Calu3 (cell line): ENCODE measurements around the gene GRK6. TPM values are rescaled to one million over a fixed set of nuclear protein-coding genes. Genes with fewer than 3 reads are reported as not detected.

ENCODE experiments used
- BruUV-seq: library from RNA; stranded (reverse); fragments of 400-500 nt; replicated peaks from 2 replicates; lab custom pipeline; 2021; lab: Mats Ljungman, UMichigan
- CTCF ChIA-PET: fragments of 300-600 bp; sonication (Branson Sonifier 250); formaldehyde crosslinking; loops from one replicate; lab custom pipeline; 2022; ENCODE audit warnings: antibody characterized with exemption; lab: Charles Lee
- DNase-seq: peaks from one replicate; pipeline ENCODE4 v3.0.0; 2022
- H3K27ac Mint-ChIP-seq: one replicate; pipeline ENCODE4 v1.8.0; 2022; ENCODE audit warnings: mixed read lengths; ENCODE audit not compliant: unreplicated experiment
- H3K27me3 Mint-ChIP-seq: one replicate; pipeline ENCODE4 v1.8.0; 2022; ENCODE audit warnings: mixed read lengths; ENCODE audit not compliant: unreplicated experiment
- H3K36me3 Mint-ChIP-seq: one replicate; pipeline ENCODE4 v1.8.0; 2022; ENCODE audit warnings: mild to moderate bottlenecking, moderate library complexity, mixed read lengths; ENCODE audit not compliant: insufficient read depth, unreplicated experiment
- H3K4me1 Mint-ChIP-seq: one replicate; pipeline ENCODE4 v1.8.0; 2022; ENCODE audit warnings: mild to moderate bottlenecking, low read depth, mixed read lengths; ENCODE audit not compliant: unreplicated experiment
- H3K4me3 Mint-ChIP-seq: one replicate; pipeline ENCODE4 v1.8.0; 2022; ENCODE audit warnings: mild to moderate bottlenecking, low read depth, moderate library complexity, mixed read lengths; ENCODE audit not compliant: unreplicated experiment
- H3K9me3 Mint-ChIP-seq: one replicate; pipeline ENCODE4 v1.8.0; 2022; ENCODE audit warnings: low read depth, mixed read lengths; ENCODE audit not compliant: unreplicated experiment
- intact Hi-C: fragments of 100-400 bp; cut with micrococcal nuclease; formaldehyde crosslinking; loops from one replicate; pipeline ENCODE4 v1.10.0; 2022; ENCODE audit not compliant: unreplicated experiment
- total RNA-seq: library from RNA; stranded (reverse); gene quantifications from 2 replicates; pipeline ENCODE4 v1.2.3, GENCODE V29; 2022
- TF ChIP-seq, protein P1 (sequence below): fragments of 200-600 bp; IDR thresholded peaks from one replicate; pipeline ENCODE4 v1.8.0; 2022; ENCODE audit warnings: antibody characterized with exemption; ENCODE audit not compliant: unreplicated experiment

The GRK6 gene
- total RNA-seq, 1 experiment from 2014 or later = 72.6 TPM

DNA sequence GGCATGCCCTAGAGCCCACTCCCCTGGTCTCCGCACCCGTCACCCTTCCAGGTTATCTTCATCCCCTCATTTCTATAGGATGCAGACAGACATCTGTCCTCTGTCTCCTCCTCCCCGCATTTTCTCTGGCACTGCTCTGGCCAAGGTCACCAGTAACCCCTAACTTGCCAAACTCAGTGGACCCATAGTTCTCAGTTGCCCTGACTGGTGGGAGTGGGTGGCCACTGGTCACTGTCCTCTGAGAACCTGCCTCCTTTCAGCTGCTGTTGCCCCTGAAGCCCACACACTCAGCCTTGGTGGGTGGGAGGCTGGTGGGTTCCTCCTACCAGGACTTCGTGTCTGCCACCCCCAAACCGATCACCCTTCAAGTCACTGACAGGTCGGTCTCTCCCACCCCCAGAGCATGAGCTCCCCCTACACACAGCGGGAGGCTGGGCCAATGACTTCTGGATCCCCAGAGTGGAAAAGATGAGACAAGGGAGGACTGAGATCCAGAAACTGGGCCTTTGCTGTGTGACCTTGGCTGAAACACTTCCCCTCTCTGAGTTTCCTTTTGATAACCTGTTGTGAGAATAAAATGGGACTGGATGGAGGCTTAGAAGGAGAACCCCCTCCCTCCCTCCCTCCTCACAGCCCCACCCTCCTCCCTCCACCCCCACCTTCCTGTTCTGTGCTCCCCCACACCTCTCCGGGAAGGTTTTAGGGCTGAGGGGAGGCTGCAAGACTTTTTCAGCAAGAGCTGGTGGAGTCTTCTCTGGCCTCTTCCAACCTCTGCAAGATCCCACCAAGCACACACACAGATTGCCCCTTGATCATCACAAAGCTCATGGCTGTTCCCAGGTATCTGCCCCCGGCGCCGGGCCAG, 49.3 kb downstream of the GRK6 start:
- H3K4me1 Mint-ChIP-seq = peaks cover 33% of the 10 kb centered on the region
- no peak overlapping the region for H3K4me3 Mint-ChIP-seq
- DNase-seq = no peak
- H3K36me3 Mint-ChIP-seq = peaks cover 91% of the 10 kb centered on the region
- CTCF ChIA-PET = interaction anchor here (1.2 to 1.9 kb wide), 2 partner anchors 20 to 86 kb away, joined by 3 to 6 read pairs; no protein-coding TSS in a partner anchor
- H3K27ac Mint-ChIP-seq = peak overlapping the region; percentile 32
- TF ChIP-seq, protein P1, sequence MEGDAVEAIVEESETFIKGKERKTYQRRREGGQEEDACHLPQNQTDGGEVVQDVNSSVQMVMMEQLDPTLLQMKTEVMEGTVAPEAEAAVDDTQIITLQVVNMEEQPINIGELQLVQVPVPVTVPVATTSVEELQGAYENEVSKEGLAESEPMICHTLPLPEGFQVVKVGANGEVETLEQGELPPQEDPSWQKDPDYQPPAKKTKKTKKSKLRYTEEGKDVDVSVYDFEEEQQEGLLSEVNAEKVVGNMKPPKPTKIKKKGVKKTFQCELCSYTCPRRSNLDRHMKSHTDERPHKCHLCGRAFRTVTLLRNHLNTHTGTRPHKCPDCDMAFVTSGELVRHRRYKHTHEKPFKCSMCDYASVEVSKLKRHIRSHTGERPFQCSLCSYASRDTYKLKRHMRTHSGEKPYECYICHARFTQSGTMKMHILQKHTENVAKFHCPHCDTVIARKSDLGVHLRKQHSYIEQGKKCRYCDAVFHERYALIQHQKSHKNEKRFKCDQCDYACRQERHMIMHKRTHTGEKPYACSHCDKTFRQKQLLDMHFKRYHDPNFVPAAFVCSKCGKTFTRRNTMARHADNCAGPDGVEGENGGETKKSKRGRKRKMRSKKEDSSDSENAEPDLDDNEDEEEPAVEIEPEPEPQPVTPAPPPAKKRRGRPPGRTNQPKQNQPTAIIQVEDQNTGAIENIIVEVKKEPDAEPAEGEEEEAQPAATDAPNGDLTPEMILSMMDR = no peak
- intact Hi-C loops = no loop called here
- no peaks in the 10 kb centered on the region for H3K9me3 Mint-ChIP-seq
- no peaks in the 10 kb centered on the region for H3K27me3 Mint-ChIP-seq
- BruUV-seq = no TSS peak

DNA sequence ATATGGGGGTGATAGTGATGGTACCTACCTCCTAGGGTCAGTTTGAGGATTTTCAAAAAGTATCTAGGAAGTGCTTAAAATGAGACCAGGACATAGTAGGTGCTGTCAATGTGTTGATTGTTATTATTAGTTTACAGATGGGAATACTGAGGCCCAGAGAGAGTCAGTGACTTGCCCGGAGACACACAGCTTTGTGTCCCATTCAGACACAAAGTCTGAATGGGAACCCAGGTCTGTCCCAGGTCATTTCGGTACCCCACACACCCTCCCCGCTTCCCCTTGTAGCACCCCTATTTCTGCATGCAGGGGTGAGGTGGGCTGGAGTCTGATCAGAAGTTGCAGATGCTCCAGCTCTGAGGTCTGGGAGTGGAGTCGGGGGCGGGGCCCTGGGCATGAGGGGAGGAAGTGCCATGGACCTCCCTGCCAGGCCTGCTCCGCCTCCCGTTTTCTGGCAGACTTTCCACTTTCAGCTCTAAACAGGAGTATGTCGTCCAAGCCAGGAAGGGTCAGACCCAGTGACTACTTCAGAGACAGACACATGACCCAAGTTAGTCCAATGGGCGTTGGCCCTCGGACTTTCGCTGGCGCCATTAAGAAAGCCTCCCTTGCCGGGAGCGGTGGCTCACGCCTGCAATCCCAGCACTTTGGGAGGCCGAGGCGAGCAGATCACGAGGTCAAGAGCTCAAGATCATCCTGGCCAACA, 50.2 kb downstream of the GRK6 start:
- H3K9me3 Mint-ChIP-seq = no peaks in the 10 kb centered on the region
- peaks cover 25% of the 10 kb centered on the region for H3K4me1 Mint-ChIP-seq
- CTCF ChIA-PET = interaction anchor here (1.9 kb wide), 1 partner anchor 19 kb away, joined by 6 read pairs; no protein-coding TSS in a partner anchor
- no peaks in the 10 kb centered on the region for H3K27me3 Mint-ChIP-seq
- intact Hi-C loops = no loop called here
- TF ChIP-seq, protein P1 = no peak
- no peak for DNase-seq
- peak overlapping the region; percentile 32 for H3K27ac Mint-ChIP-seq
- H3K36me3 Mint-ChIP-seq = peaks cover 85% of the 10 kb centered on the region
- BruUV-seq = no TSS peak
- no peak overlapping the region for H3K4me3 Mint-ChIP-seq

DNA sequence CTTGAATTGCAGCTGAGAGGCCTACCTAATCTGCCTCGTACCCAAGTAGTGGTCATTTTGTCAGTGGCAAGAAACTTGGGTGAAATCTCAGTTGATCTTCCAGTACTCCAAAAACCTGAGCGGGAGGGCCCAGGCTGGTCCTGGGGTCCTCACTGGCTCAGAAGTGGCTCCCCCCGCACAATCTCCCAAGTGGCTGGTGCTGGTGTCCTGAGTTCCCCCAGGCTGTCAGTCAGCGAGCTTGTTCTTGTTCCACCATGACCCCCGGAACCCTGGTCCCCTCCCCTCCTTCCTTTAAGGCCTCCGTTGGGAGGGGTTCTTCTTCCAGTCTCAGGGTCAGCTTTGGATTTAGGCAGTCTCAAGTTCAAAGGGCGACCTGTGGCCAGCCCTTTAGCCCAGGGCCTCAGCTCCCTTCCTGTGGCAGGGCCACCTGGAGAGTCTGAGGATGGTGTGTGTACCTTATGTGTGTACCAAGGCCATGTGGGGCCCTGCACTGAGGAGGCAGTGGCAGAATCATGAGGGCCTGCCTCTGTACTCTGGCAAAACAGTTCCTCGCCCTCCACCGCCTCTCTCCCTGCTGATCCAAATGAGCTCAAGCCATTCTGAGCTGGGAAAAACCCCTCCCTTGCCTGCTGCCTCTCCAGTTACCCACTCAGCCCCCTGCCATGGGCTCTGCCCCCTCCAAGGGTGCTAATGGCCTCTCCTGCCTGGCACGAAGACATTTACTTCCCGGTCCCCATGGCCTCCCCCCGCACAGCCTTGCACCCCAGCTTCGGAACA, 51.4 kb downstream of the GRK6 start:
- peak overlapping the region; percentile 73 for H3K27ac Mint-ChIP-seq
- TF ChIP-seq, protein P1 = no peak
- no peaks in the 10 kb centered on the region for H3K9me3 Mint-ChIP-seq
- no peak overlapping the region for H3K4me3 Mint-ChIP-seq
- peaks cover 85% of the 10 kb centered on the region for H3K36me3 Mint-ChIP-seq
- CTCF ChIA-PET = interaction anchor here (0.6 to 1.9 kb wide), 6 partner anchors 16 to 446 kb away, joined by 3 to 8 read pairs (median 3); no protein-coding TSS in a partner anchor
- H3K4me1 Mint-ChIP-seq = peaks cover 25% of the 10 kb centered on the region
- no peak for DNase-seq
- BruUV-seq = no TSS peak
- intact Hi-C loops = no loop called here
- H3K27me3 Mint-ChIP-seq = no peaks in the 10 kb centered on the region
